NCI-H226 (cell line): ENCODE results near the gene BMPER.
A peak's percentile ranks its signal among the peaks of the same experiment; 100 is the strongest.

Experiments used
- DNase-seq: peaks from one replicate; pipeline ENCODE4 v3.0.0-alpha.2; 2015

Gene BMPER

GRCh38 chr7:33926535-33926934 lies 21.2 kb downstream of the BMPER start:
- no peak for DNase-seq

GRCh38 chr7:33928986-33929385 lies 23.6 kb downstream of the BMPER start:
- no peak for DNase-seq

DNA sequence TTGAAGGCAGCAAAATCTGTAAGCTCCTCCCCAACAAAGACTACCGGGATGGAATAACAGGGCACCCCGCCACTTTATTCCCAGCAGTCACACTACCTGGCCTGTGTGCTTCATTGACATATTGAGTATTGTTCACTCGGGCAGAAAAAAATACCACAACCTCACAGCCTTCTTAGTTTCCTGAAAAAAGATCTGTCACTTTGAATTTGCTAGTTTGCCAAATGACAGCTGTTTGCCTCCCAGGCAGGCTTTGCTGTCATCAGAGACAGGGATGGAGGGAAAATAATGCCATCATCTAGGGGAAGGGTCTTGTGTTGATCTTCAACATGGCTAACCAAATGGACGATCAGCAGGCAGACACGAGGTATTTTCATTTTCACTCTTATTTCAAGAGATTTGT lies 26.9 kb downstream of the BMPER start:
- no peak for DNase-seq

- peak; percentile 89 for DNase-seq
Observed at GRCh38 chr7:33932832-33933468, 27.6 kb downstream of the BMPER start.

GRCh38 chr7:33933611-33934281 lies 28.4 kb downstream of the BMPER start:
- DNase-seq: peak; percentile 60

- DNase-seq: no peak
Observed at GRCh38 chr7:33934391-33934790, 29.1 kb downstream of the BMPER start.

DNA sequence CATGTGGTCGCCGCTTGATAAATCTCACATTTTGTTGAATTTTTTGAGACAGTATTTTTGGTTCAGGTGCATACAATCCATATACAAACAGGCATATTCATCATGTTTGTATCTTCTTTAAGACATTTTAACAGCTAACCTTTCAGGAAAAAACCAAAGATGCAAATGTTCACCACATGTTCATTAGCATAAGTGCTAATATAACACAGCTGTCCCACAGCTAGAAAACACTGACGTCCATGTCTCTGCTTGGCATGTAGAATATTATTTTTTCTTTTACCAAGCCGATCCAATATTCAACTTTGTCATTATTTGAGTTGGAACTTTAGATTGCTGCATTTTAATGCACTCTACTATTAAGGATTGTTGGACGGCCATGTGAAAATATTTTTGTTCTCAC lies 31.2 kb downstream of the BMPER start:
- DNase-seq: no peak

GRCh38 chr7:33937871-33938270 lies 32.5 kb downstream of the BMPER start:
- DNase-seq: no peak

- peak; percentile 38 for DNase-seq
Observed at GRCh38 chr7:33939121-33939520, 33.8 kb downstream of the BMPER start.

DNA sequence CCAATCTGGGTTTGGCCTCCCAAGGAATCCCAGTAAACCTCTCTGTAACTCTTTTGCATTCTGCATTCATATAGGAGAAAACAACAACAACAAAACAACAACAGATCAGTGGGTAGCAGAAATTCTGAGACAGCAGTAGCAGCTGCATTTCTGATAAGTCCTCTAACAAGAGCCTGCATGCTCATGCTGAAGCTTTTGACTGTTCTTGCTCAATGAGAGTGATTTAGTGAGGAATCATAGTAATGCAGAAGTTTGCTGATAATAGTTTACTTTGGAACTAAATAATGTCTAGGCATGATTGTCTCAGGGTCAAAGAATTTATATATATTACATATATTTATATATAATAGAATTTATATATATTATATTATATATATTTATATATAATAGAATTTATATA lies 35.2 kb downstream of the BMPER start:
- DNase-seq: no peak

GRCh38 chr7:33941418-33941817 lies 36.1 kb downstream of the BMPER start:
- DNase-seq: no peak

- DNase-seq: peak; percentile 26
Observed at GRCh38 chr7:33946094-33946699, 40.9 kb downstream of the BMPER start.

DNA sequence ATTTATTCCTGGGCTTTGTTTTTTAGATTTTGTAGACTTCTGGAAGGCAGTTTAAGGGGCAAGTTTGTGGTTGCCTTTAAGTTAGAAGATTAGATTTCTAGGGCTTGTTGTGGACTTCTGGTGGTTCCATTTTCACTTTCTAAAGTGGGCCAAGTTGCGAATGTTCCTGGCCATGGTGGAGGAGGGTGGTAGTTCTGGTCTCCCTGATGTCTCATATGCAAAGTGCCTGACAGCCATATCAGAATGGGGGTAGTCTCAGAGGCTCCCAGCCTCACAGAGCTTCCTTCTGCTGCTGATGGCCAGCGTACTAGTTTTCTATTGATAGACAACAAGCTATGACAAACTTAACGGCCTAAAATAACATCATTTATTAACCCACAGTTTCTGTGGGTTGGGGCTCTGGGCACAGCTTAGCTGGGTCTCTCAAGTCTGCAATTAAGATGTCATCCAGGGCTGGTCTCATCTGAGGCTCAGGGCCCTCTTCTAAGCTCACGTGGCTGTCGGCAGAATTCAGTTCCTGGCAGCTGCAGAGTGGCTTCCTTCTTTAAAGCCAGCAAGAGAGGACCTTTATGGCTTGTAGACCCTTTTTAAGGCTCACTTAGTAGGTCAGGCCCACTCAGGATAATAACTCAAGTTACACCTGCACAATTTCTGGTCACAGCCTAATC lies 44.8 kb downstream of the BMPER start:
- no peak for DNase-seq

- DNase-seq: no peak
Observed at GRCh38 chr7:33952824-33953223, 47.5 kb downstream of the BMPER start.

DNA sequence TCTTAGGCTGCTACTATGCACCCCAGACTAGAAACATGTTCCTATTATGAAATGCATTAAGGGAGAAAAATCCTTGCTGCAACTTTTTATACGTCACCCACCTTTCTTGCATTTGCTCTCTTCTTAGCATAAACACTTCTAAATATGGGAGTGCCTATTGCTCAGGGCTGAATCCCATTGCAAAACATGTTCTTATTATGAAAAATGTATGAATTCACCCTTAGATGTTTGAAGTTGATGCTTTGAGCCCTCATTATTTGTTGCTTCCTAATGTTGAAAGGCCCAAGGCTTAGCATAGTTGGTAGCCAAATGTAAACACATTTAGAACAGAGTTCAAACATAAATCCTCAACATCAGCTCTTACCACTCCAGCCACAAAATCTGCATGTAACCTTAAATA lies 52.8 kb downstream of the BMPER start:
- no peak for DNase-seq

- no peak for DNase-seq
Observed at GRCh38 chr7:33959676-33960075, 54.3 kb downstream of the BMPER start.

DNA sequence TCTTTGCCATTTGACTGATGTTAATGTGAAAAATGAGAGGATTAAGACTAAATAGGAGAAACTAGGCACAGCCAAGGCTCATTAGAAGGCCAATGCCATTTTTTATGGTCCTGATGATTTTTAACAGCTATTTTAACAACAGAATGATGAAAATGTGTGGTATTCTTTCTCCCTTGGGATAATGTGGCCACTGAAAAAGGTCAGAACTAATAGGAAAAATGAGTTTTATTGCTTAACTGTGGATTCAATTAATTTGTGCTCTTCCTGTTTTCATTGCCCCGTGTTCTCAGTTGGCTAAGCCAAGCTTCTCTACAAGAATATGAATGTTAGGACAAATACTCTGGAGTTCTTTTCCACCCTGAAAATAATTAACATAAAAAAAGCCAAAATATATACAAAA lies 56.6 kb downstream of the BMPER start:
- no peak for DNase-seq

- no peak for DNase-seq
Observed at GRCh38 chr7:33964417-33965182, 59.3 kb downstream of the BMPER start.

GRCh38 chr7:33965183-33965744 lies 59.9 kb downstream of the BMPER start:
- no peak for DNase-seq

GRCh38 chr7:33968591-33968990 lies 63.3 kb downstream of the BMPER start:
- DNase-seq: no peak

DNA sequence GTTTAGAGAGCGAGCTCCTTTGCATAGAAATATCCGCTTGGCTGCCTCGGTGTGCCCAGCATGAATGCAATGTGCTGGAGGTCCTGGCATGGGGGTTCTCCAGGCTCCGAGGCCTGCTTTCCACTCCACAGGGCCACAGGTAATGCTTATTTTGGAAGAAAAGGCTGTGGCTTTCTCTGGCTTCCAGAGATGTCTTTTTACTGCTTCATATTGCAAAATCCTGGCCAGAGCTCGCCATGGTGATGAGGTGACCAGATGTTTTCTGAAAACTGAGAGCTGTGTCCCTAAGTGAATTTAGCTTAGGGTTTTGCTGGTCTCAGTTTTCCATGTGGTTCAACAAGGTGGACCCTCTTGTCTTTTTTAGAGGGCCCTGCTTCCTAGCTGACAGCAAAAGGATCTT lies 65.2 kb downstream of the BMPER start:
- DNase-seq: no peak

GRCh38 chr7:33971106-33971505 lies 65.8 kb downstream of the BMPER start:
- no peak for DNase-seq
